H1 (cell line): ENCODE measurements around the gene OVOL3.

Experiments
- CTCF ChIP-seq, 3 experiments: IDR thresholded peaks; 1 replicate in 2 of 3; 2 replicates in 1 of 3; pipeline versions ENCODE4 v1.5.1 to v1.6.1; 2011; ENCODE audit warnings: low read length in 3 of 3, mild to moderate bottlenecking in 3 of 3, inconsistent platforms in 2 of 3, low read depth in 1 of 3, moderate library complexity in 1 of 3; ENCODE audit not compliant: insufficient read depth in 1 of 3; ENCODE audit errors: control extremely low read depth in 1 of 3
- EP300 ChIP-seq, 2 experiments: IDR thresholded peaks; 1 replicate in 1 of 2; 2 replicates in 1 of 2; pipeline ENCODE4 v1.6.1; 2011 to 2012; ENCODE audit warnings: low read depth in 2 of 2, low read length in 2 of 2, mild to moderate bottlenecking in 2 of 2, borderline replicate concordance in 1 of 2, inconsistent platforms in 1 of 2, moderate library complexity in 1 of 2
- POLR2AphosphoS5 ChIP-seq: IDR thresholded peaks from 2 replicates; pipeline ENCODE4 v1.6.1; 2011; ENCODE audit warnings: low read depth, low read length
- SP2 ChIP-seq: IDR thresholded peaks from 2 replicates; pipeline ENCODE4 v1.6.1; 2012; ENCODE audit warnings: mild to moderate bottlenecking, low read length, inconsistent platforms

GRCh38 chr19:36113425-36113824 lies 2.5 kb downstream of the OVOL3 start:
- no peak for TF ChIP-seq SP2
- no peak for TF ChIP-seq POLR2AphosphoS5
- no peak for TF ChIP-seq CTCF (IDR thresholded peaks at IDR 0.05; ENCODE audit: control extremely low read depth in 1 of 3, insufficient read depth in 1 of 3, low read depth in 1 of 3, low read length in 3 of 3)
- no peak for TF ChIP-seq EP300 (IDR thresholded peaks at IDR 0.05; ENCODE audit: borderline replicate concordance in 1 of 2, low read depth in 2 of 2, low read length in 2 of 2)
